Left lung (tissue), 10 donors: ENCODE results near the gene NCK2. TPM values are rescaled to one million over a fixed set of nuclear protein-coding genes. Genes with fewer than 3 reads are reported as not detected.

Experiments
- ATAC-seq: fragments of 200-7000 bp; cut with Tn5 transposase; one replicate; pipeline ENCODE4 v1.9.1; 2020; ENCODE audit warnings: moderate library complexity
- DNase-seq, 4 donors: peaks; one replicate each; pipeline ENCODE4 v3.0.0-alpha.2; 2013 to 2020
- H3K27ac ChIP-seq, 2 donors: fragments of 200-600 bp; sonication (generic) in 1 of 2; one replicate each; pipeline versions ENCODE4 v1.5.0 to v1.8.0; 2020 to 2021
- H3K27me3 ChIP-seq, 2 donors: fragments of 200-600 bp; sonication (generic) in 1 of 2; one replicate each; pipeline versions ENCODE4 v1.5.0 to v1.8.0; 2020 to 2021
- H3K36me3 ChIP-seq, 2 donors: fragments of 200-600 bp; sonication (generic) in 1 of 2; one replicate each; pipeline versions ENCODE4 v1.5.0 to v1.8.0; 2020 to 2021
- H3K4me1 ChIP-seq, 2 donors: fragments of 200-600 bp; one replicate each; pipeline ENCODE4 v1.8.0; 2021
- H3K4me3 ChIP-seq, 2 donors: fragments of 200-600 bp; sonication (generic) in 1 of 2; one replicate each; pipeline versions ENCODE4 v1.5.0 to v1.8.0; 2020 to 2021; ENCODE audit warnings: mild to moderate bottlenecking in 1 of 2
- H3K9me3 ChIP-seq, 2 donors: fragments of 200-600 bp; sonication (generic) in 1 of 2; one replicate each; pipeline versions ENCODE4 v1.5.0 to v1.8.0; 2020 to 2021
- intact Hi-C, 2 donors: fragments of 100-400 bp; cut with DNase I; formaldehyde crosslinking; loops; one replicate each; pipeline versions ENCODE4 v1.11.2 to v1.14.2; 2022
- polyA plus RNA-seq, 6 donors: library from polyadenylated mRNA; unstranded; fragments of 120-200 nt; gene quantifications; one replicate each; pipeline ENCODE4 v1.2.1, GENCODE V29; 2013; ENCODE audit not compliant: insufficient read length in 6 of 6
- total RNA-seq, 2 donors: library from RNA; stranded (reverse); fragmentation: NEBNext Ultra II Directional; extraction: Animal tissue kit (Norgen Biotek cat#: 25700); gene quantifications; one replicate each; pipeline ENCODE4 v1.2.1, GENCODE V29; 2021
- TF ChIP-seq, protein P1 (sequence below), 2 donors: fragments of 200-600 bp; sonication (generic) in 1 of 2; IDR thresholded peaks; one replicate each; pipeline versions ENCODE4 v1.5.0 to v1.8.0; 2021; ENCODE audit warnings: antibody characterized with exemption in 2 of 2
- donor health status: DM: no; HTN: yes; CAD: no.
- donor health status: DM: no; HTN: no; CAD: no.

The NCK2 gene
- total and polyA plus RNA-seq, 8 donors: 37.6 to 88.5 (median 71.7) TPM

- Histone ChIP-seq H3K4me3 (no peak overlapping the region), H3K27me3 (no peaks in the 10 kb centered on the region), H3K36me3 (no peaks in the 10 kb centered on the region), H3K4me1 (peaks cover 4 to 20% of the 10 kb centered on the region in 2 donors), H3K27ac (no peak overlapping the region), H3K9me3 (no peaks in the 10 kb centered on the region)
- no peak for DNase-seq
- intact Hi-C loops: no loop called here
- TF ChIP-seq, protein P1, sequence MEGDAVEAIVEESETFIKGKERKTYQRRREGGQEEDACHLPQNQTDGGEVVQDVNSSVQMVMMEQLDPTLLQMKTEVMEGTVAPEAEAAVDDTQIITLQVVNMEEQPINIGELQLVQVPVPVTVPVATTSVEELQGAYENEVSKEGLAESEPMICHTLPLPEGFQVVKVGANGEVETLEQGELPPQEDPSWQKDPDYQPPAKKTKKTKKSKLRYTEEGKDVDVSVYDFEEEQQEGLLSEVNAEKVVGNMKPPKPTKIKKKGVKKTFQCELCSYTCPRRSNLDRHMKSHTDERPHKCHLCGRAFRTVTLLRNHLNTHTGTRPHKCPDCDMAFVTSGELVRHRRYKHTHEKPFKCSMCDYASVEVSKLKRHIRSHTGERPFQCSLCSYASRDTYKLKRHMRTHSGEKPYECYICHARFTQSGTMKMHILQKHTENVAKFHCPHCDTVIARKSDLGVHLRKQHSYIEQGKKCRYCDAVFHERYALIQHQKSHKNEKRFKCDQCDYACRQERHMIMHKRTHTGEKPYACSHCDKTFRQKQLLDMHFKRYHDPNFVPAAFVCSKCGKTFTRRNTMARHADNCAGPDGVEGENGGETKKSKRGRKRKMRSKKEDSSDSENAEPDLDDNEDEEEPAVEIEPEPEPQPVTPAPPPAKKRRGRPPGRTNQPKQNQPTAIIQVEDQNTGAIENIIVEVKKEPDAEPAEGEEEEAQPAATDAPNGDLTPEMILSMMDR (IDR thresholded peaks at IDR 0.05): no peak
- no peak for ATAC-seq
Measured at GRCh38 chr2:105864262-105864661, 119.5 kb downstream of the NCK2 start.

- DNase-seq (no peak), ATAC-seq (no peak)
- Histone ChIP-seq H3K27ac (no peak overlapping the region), H3K27me3 (no peaks in the 10 kb centered on the region), H3K36me3 (no peaks in the 10 kb centered on the region), H3K9me3 (no peaks in the 10 kb centered on the region), H3K4me3 (no peak overlapping the region), H3K4me1 (peaks cover 4 to 20% of the 10 kb centered on the region in 2 donors)
- intact Hi-C loops: no loop called here
- TF ChIP-seq, protein P1 (IDR thresholded peaks at IDR 0.05): no peak
Measured at GRCh38 chr2:105865222-105865913, 120.7 kb downstream of the NCK2 start.

- intact Hi-C loops: no loop called here
- DNase-seq (no peak), ATAC-seq (no peak)
- no peaks in the 10 kb centered on the region for H3K9me3 ChIP-seq
- H3K27ac ChIP-seq: no peak overlapping the region
- no peaks in the 10 kb centered on the region for H3K27me3 ChIP-seq
- peaks cover 4 to 20% of the 10 kb centered on the region in 2 donors for H3K4me1 ChIP-seq
- no peak overlapping the region for H3K4me3 ChIP-seq
- TF ChIP-seq, protein P1 (IDR thresholded peaks at IDR 0.05): no peak
- no peaks in the 10 kb centered on the region for H3K36me3 ChIP-seq
Measured at GRCh38 chr2:105866216-105867185, 121.8 kb downstream of the NCK2 start.

- DNase-seq (no peak), ATAC-seq (no peak)
- H3K27me3 ChIP-seq: no peaks in the 10 kb centered on the region
- H3K4me1 ChIP-seq: peaks cover 4 to 20% of the 10 kb centered on the region in 2 donors
- H3K4me3 ChIP-seq: no peak overlapping the region
- intact Hi-C loops: no loop called here
- TF ChIP-seq, protein P1 (IDR thresholded peaks at IDR 0.05): no peak
- no peak overlapping the region for H3K27ac ChIP-seq
- no peaks in the 10 kb centered on the region for H3K9me3 ChIP-seq
- H3K36me3 ChIP-seq: no peaks in the 10 kb centered on the region
Measured at GRCh38 chr2:105867587-105867986, 122.9 kb downstream of the NCK2 start.

- Histone ChIP-seq H3K4me1 (peaks cover 4 to 22% of the 10 kb centered on the region in 2 donors), H3K27ac (no peak overlapping the region), H3K27me3 (no peaks in the 10 kb centered on the region), H3K9me3 (no peaks in the 10 kb centered on the region), H3K4me3 (no peak overlapping the region), H3K36me3 (no peaks in the 10 kb centered on the region)
- intact Hi-C loops: no loop called here
- TF ChIP-seq, protein P1 (IDR thresholded peaks at IDR 0.05): no peak
- DNase-seq (peak in 1 of 4 donors; percentile 30), ATAC-seq (no peak)
Measured at GRCh38 chr2:105868060-105868459, 123.3 kb downstream of the NCK2 start.
